Stimulated activated CD8-positive, alpha-beta memory T cell treated with anti-CD3 and anti-CD28 coated beads, Interleukin-7, amount 100 ng/mL, for 4 hours (primary cell): ENCODE measurements around the gene PPFIA4.

Experiments used
- DNase-seq, 2 donors: peaks; one replicate each; pipeline ENCODE4 v3.0.0-alpha.2; 2020; ENCODE audit warnings: low read depth in 2 of 2

Gene PPFIA4

GRCh38 chr1:203040513-203041275 is 14.4 kb downstream of the PPFIA4 start:
- DNase-seq, result no peak

GRCh38 chr1:203041351-203041932 is 15.2 kb downstream of the PPFIA4 start:
- DNase-seq, result no peak

GRCh38 chr1:203043830-203044545 is 17.7 kb downstream of the PPFIA4 start:
- no peak for DNase-seq

GRCh38 chr1:203044546-203045250 is 18.4 kb downstream of the PPFIA4 start:
- DNase-seq, result no peak

- DNase-seq, result no peak
These were observed 19.0 kb downstream of the PPFIA4 start for GRCh38 chr1:203045336-203045735.

- no peak for DNase-seq
These were observed 19.7 kb downstream of the PPFIA4 start for GRCh38 chr1:203045821-203046594.

- DNase-seq, result no peak
These were observed 20.8 kb downstream of the PPFIA4 start for GRCh38 chr1:203046984-203047630.

- no peak for DNase-seq
These were observed 21.8 kb downstream of the PPFIA4 start for GRCh38 chr1:203048086-203048485.

- DNase-seq, result no peak
These were observed 22.3 kb downstream of the PPFIA4 start for GRCh38 chr1:203048555-203049051.

GRCh38 chr1:203049077-203049476 is 22.8 kb downstream of the PPFIA4 start:
- DNase-seq, result no peak

GRCh38 chr1:203049576-203050180 is 23.4 kb downstream of the PPFIA4 start:
- DNase-seq, result no peak

- no peak for DNase-seq
These were observed 24.5 kb downstream of the PPFIA4 start for GRCh38 chr1:203050826-203051225.

GRCh38 chr1:203051841-203052324 is 25.6 kb downstream of the PPFIA4 start:
- no peak for DNase-seq

GRCh38 chr1:203052601-203053000 is 26.3 kb downstream of the PPFIA4 start:
- no peak for DNase-seq

- no peak for DNase-seq
These were observed 27.9 kb downstream of the PPFIA4 start for GRCh38 chr1:203054184-203054583.

- DNase-seq, result no peak
These were observed 28.4 kb downstream of the PPFIA4 start for GRCh38 chr1:203054642-203055041.

- no peak for DNase-seq
These were observed 29.0 kb downstream of the PPFIA4 start for GRCh38 chr1:203055161-203055799.

GRCh38 chr1:203056012-203056411 is 29.7 kb downstream of the PPFIA4 start:
- DNase-seq, result no peak

GRCh38 chr1:203056516-203056915 is 30.2 kb downstream of the PPFIA4 start:
- DNase-seq, result no peak
